ENCODE data around the gene APLN.

APLN gene

DNA sequence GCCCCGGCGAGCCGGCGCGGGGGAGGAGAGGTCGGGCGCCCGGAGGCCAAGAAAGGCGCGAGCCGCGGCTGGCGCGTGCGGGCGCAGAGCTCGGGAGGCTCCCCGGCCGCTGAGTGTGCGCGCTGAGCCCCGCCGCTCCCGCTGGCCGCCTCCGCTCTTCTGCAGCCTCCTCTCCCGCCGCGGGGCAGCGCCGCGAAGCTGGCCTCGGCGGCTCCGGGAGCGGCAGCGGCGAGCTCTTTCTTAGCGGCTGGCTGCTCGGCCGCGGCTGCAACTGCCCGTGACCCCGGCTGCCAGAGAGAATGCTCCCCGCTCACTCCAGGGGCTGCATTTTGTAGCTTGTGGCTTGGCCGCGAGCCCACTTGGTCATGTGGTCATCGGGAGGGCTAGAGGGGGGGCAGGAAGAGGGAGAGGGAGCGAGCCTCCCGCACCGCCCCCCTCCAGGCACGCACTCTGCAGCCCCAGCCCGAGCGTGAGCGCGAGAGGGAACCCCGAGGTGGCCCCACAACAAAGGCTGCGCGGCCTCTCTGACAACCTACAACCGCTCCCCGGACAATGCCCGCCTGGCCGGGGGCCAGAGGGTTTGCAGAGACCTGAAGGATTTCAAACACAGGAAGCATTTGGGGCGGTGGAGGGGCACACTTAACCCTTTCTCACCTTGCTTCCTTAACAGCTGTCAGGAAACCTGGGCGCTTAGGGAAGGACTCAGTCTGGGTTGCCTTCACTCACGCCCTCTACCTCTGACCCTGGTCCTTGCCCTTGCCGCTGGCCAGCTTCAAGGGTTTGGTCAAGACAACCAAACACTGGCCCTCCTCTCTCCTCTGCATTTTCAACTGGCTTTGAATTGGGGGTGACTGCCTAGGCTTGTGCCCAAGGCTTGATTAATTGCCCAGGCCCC lies at the start of gene APLN:
Gene APLN (minus strand): TSS at position 305 of the 895 bp plus-strand sequence. CDS start 326 bp downstream, outside the sequence.
- peak; percentile 43 to 65 for ATAC-seq

DNA sequence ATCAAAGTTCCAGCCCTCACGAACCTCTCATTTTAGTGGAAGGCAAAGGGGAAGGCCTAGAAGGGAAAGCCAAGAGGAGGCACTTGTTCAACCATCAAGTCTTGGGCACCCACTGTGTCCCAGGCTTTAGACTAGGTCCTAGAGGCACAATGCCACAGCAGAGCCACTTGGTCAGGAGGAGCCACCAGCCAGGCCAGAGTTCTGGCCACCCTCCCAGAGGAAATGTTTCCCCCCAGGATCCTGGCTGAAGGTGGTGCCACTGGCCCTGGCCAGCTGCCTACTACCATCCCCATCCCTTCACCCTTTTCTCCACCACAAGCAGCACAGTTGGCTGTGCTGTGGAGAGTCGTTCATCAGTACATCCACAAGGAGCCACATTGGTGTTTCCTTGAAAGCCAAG lies 49.7 kb upstream of the APLN start:
- ATAC-seq: no peak

GRCh38 chrX:129701624-129702069 lies 46.9 kb upstream of the APLN start:
- no peak for ATAC-seq

DNA sequence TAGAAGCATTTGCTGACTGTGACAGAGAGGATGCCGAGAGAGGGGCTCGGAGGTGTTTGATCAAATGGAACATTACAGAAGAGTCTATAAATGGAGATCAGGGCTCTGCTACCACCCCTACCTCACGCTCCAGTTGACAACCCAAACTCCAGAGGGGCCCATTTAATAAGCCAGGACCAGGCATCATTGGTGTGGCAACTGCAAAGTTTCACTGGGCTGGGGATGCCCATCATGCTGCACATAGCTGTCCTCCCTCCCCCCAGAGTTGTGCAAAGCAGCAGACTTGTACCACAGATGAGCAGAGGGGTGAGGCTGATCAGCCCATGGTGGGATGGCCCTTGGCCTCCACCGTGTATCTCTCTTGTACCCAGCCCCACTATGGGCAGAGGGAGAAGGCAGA lies 45.8 kb upstream of the APLN start:
- no peak for ATAC-seq

DNA sequence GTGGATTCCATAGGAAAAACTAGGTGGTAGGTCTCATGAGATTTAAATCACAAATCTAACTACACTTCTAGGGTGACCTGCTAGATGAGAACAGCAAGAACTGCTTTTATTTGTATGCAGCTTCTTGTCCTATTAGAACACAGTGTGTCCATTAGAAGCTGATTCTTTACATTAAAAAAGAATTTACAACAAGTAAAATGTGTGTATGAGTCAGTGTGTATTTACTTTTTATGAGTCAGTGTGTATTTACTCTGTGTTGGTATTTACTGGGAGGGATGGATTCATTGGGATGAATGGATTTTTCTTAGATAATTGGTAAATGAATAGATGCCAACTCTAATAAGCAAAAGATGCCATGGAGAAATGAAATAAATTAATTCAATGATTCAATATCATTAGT lies 43.4 kb upstream of the APLN start:
- ATAC-seq: no peak

GRCh38 chrX:129697204-129697829 lies 42.6 kb upstream of the APLN start:
- no peak for ATAC-seq

DNA sequence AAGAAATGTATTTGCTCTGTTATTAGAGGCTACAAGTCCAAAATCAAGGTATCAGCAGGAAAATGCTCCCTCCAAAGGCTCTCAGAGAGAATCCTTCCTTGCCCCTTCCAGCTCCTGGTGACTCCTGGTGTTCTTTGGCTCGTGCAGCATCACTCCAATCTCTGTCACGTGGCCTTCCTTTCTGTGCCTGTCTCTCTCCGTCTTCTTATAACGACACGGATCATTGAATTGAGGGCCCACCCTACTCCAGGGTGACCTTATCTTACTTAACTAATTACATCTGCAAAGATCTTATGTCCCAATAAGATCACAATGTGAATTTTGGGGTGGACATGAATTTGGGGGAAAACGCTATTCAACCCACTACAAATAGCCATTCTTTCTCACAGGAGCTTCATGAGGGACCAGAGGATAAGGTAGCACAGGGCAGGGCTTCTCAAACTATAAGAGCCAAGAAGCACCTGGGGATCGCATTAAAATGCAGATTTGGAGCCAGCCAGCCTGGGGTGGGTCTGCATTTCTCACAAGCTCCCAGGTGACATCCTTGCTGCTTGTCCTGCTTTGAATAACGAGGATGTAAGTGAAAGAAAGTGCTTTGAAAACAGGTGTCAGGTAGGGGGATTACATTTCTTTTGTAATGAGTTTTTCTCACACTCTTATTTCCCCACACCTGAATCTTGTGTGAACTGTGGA lies 41.9 kb upstream of the APLN start:
- no peak for ATAC-seq

DNA sequence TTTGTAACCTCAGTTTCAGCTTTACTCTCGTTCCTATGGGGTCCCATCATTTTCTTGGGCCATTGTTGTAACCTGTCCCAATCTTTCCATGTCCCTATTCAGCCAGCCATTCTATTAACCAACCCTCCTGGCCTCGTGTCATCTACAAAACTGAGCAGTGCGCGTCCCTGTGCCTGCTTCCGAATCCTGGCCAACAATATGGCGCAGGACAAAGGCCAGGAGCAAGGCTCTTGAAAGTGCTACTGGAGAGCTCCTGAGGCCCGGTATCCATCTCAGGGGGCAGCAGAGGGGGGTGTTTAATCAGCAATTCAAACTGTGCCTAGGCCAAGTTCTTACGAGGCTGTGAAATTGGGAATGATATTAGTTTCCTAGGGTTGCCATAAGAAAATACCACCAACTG lies 41.2 kb upstream of the APLN start:
- ATAC-seq: no peak

- no peak for ATAC-seq
Observed at GRCh38 chrX:129695535-129695934, 40.8 kb upstream of the APLN start.

GRCh38 chrX:129694805-129695204 lies 40.0 kb upstream of the APLN start:
- ATAC-seq: no peak

GRCh38 chrX:129693354-129693753 lies 38.6 kb upstream of the APLN start:
- no peak for ATAC-seq

GRCh38 chrX:129690435-129690834 lies 35.7 kb upstream of the APLN start:
- no peak for ATAC-seq

DNA sequence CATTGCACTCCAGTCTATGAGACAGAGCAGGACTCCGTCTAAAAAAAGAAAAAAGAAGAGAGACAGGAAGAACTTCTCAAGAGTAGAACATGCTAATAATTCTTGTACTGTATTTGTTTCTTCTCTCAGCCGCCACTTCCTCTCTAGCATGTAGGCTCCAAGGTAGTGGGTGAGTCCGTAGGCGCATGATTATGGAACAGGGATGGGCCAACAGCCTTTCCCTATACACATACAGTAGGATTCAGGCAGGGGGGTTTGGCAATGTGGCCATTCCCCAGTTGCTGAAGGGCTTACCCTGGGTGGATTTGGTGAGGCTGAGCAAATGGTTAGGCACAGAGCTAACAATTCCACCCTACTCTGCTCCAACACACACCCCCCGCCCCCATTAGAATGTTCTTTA lies 35.0 kb upstream of the APLN start:
- no peak for ATAC-seq

GRCh38 chrX:129688097-129688496 lies 33.3 kb upstream of the APLN start:
- no peak for ATAC-seq

DNA sequence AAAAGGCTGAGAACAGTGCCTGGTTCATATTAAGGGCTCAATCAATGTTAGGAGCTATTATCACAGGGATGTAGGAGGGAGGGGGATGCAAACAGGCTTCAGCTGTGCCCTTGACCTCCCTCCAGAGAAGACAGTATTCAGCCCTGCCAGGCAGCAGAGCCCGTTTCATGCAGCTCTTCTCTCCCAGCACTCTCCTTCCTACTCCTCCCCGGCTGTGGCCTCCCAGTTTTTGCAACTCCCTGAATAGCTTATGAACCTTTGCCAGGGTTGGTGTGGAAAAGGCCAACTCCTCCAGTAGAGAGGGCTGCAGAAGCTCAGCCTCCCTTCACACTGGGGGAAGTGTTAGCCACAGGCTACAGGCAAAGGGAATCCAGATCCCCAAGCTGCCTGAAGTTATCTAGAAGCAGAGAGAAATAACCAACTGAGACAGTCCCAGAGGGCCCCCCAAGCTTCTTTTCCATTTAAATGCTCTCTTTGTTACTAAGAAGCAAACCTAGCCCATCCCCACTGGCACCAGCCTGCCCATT lies 31.7 kb upstream of the APLN start:
- ATAC-seq: no peak

GRCh38 chrX:129682979-129683378 lies 28.2 kb upstream of the APLN start:
- ATAC-seq: no peak

- ATAC-seq: peak in 1 of 2 donors; percentile 69
Observed at GRCh38 chrX:129679901-129680300, 25.1 kb upstream of the APLN start.

- peak; percentile 50 to 59 for ATAC-seq
Observed at GRCh38 chrX:129678614-129679195, 23.9 kb upstream of the APLN start.

DNA sequence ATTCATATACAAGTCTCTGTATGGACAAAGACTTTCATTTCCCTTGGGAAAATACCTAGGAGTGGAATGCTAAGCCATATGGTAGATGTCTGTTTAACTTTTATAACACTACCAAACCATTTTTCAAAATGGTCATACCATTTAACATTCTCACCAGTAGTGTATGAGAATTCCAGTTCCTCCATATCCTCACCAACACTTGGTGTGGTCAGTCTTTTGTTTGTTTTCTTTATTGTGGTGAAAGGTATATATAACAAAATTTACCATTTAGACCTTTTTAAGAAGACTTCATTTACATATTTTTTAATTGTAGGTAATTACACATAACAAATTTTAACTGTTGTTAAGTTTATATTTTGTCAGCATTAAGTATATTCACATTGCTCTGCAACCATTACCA lies 12.7 kb upstream of the APLN start:
- ATAC-seq: no peak

GRCh38 chrX:129665916-129666644 lies 11.3 kb upstream of the APLN start:
- ATAC-seq: no peak

- no peak for ATAC-seq
Observed at GRCh38 chrX:129663171-129663570, 8.4 kb upstream of the APLN start.

GRCh38 chrX:129661369-129661768 lies 6.6 kb upstream of the APLN start:
- ATAC-seq: no peak
